ENCODE results near the gene TXNDC8.

Gene TXNDC8

DNA sequence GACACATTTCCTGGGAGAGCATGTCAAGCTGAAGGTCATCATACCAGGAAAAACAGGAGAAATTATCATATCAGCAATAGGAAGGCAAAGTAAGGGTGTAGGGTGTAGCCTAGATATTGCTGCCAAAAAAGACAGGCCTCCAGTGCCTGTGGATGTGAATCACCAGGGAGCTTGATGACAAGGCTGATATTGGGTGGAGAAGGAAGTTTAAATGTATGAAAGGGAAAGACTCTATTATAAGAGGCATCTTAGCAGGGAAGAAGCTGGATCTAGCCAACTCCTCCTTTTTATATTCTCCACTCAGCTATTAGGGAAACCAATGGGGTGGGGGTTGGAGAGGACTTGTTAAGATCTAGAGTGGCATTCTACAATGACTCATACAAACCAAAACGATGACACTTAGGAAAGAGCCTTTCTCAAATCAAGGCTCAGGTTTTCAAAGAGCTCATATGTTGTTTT lies 13.4 kb upstream of the TXNDC8 start:
- Histone ChIP-seq H3K27ac (ENCODE audit: low read depth, low read length) (no peak overlapping the region), H3K9ac (ENCODE audit: low read length in 5 of 5) (no peak overlapping the region), H3K9me3 (ENCODE audit: control insufficient read depth in 5 of 5, low read length in 5 of 5) (no peaks in the 10 kb centered on the region), H3K36me3 (ENCODE audit: control insufficient read depth in 5 of 5, insufficient read depth in 5 of 5, low read length in 5 of 5) (no peaks in the 10 kb centered on the region), H3K4me1 (ENCODE audit: control insufficient read depth in 5 of 5, insufficient read depth in 5 of 5, low read length in 5 of 5) (peaks cover 0 to 5% (median 0%) of the 10 kb centered on the region in 5 donors), H3K4me3 (ENCODE audit: low read depth in 1 of 5, low read length in 5 of 5) (no peak overlapping the region), H3K27me3 (ENCODE audit: control insufficient read depth in 5 of 5, insufficient read depth in 4 of 5, low read length in 5 of 5) (no peaks in the 10 kb centered on the region)

- H3K9ac ChIP-seq (ENCODE audit: low read length in 5 of 5): no peak overlapping the region
- H3K9me3 ChIP-seq (ENCODE audit: control insufficient read depth in 5 of 5, low read length in 5 of 5): no peaks in the 10 kb centered on the region
- no peaks in the 10 kb centered on the region for H3K36me3 ChIP-seq (ENCODE audit: control insufficient read depth in 5 of 5, insufficient read depth in 5 of 5, low read length in 5 of 5)
- H3K4me1 ChIP-seq (ENCODE audit: control insufficient read depth in 5 of 5, insufficient read depth in 5 of 5, low read length in 5 of 5): peaks cover 0 to 5% (median 0%) of the 10 kb centered on the region in 5 donors
- H3K27ac ChIP-seq (ENCODE audit: low read depth, low read length): no peak overlapping the region
- no peak overlapping the region for H3K4me3 ChIP-seq (ENCODE audit: low read depth in 1 of 5, low read length in 5 of 5)
- no peaks in the 10 kb centered on the region for H3K27me3 ChIP-seq (ENCODE audit: control insufficient read depth in 5 of 5, insufficient read depth in 4 of 5, low read length in 5 of 5)
Observed at GRCh38 chr9:110346325-110346724, 8.7 kb upstream of the TXNDC8 start.

DNA sequence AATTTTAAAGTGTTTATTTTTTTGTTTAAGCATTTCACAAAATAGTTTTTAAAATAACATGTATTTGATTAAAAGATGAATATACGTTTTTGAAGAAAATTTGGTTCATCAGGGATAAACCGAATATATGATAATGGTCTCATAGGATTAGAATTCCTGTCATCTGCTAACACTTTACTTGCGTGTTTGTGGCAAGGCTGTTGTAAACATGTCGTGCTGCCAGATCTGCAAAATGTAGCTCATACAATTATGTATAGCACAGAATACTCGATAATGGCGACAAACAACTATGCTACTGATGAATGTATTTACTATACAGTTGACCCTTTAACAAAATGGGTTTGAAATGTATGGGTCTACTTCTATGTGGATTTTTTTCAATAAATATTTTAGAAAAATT lies 7.2 kb upstream of the TXNDC8 start:
- H3K36me3 ChIP-seq (ENCODE audit: control insufficient read depth in 5 of 5, insufficient read depth in 5 of 5, low read length in 5 of 5): no peaks in the 10 kb centered on the region
- no peak overlapping the region for H3K4me3 ChIP-seq (ENCODE audit: low read depth in 1 of 5, low read length in 5 of 5)
- H3K9ac ChIP-seq (ENCODE audit: low read length in 5 of 5): no peak overlapping the region
- no peak overlapping the region for H3K27ac ChIP-seq (ENCODE audit: low read depth, low read length)
- no peaks in the 10 kb centered on the region for H3K27me3 ChIP-seq (ENCODE audit: control insufficient read depth in 5 of 5, insufficient read depth in 4 of 5, low read length in 5 of 5)
- no peaks in the 10 kb centered on the region for H3K4me1 ChIP-seq (ENCODE audit: control insufficient read depth in 5 of 5, insufficient read depth in 5 of 5, low read length in 5 of 5)
- H3K9me3 ChIP-seq (ENCODE audit: control insufficient read depth in 5 of 5, low read length in 5 of 5): no peaks in the 10 kb centered on the region

DNA sequence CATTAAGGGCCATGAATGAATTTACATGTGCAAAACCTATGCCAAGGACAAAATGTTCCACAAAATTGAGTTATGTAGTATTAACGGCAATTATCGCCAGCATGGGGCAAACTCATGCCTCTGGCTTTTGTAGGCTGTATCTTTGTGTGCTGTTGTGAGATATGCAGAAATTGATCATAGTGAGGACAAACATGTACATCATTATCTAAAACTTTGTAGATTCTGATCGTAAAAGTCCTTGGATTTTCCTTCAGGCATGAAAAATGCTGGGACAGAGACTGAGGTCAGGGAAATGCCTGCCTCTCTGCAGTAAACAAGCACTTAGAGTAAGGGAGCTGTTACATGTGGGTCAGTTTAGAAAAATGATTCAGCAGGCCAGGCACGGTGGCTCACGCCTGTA lies 5.9 kb upstream of the TXNDC8 start:
- Histone ChIP-seq H3K27me3 (ENCODE audit: control insufficient read depth in 5 of 5, insufficient read depth in 4 of 5, low read length in 5 of 5) (no peaks in the 10 kb centered on the region), H3K9me3 (ENCODE audit: control insufficient read depth in 5 of 5, low read length in 5 of 5) (no peaks in the 10 kb centered on the region), H3K4me1 (ENCODE audit: control insufficient read depth in 5 of 5, insufficient read depth in 5 of 5, low read length in 5 of 5) (no peaks in the 10 kb centered on the region), H3K27ac (ENCODE audit: low read depth, low read length) (no peak overlapping the region), H3K4me3 (ENCODE audit: low read depth in 1 of 5, low read length in 5 of 5) (no peak overlapping the region), H3K36me3 (ENCODE audit: control insufficient read depth in 5 of 5, insufficient read depth in 5 of 5, low read length in 5 of 5) (no peaks in the 10 kb centered on the region), H3K9ac (ENCODE audit: low read length in 5 of 5) (no peak overlapping the region)

DNA sequence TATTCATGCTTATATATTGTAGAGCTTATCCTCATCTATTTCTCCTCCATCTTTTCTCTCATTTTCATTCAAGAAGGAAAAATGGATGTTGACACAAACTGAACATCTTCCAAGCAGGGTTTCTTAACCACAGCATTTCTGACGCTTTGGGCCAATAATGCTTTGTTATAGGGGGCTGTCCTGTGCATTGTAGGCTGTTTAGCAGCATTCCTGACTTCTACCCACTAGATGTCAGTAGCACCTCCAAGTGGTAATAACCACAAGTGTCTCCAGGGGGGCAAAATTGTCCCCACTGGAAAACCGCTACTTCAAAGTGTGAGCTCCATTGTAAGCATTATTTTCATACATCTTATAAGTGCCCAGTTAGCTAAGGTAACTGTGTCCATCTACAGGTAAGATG lies 2.6 kb upstream of the TXNDC8 start:
- H3K36me3 ChIP-seq (ENCODE audit: control insufficient read depth in 5 of 5, insufficient read depth in 5 of 5, low read length in 5 of 5): no peaks in the 10 kb centered on the region
- no peak overlapping the region for H3K27ac ChIP-seq (ENCODE audit: low read depth, low read length)
- H3K4me3 ChIP-seq (ENCODE audit: low read depth in 1 of 5, low read length in 5 of 5): no peak overlapping the region
- no peaks in the 10 kb centered on the region for H3K27me3 ChIP-seq (ENCODE audit: control insufficient read depth in 5 of 5, insufficient read depth in 4 of 5, low read length in 5 of 5)
- no peaks in the 10 kb centered on the region for H3K9me3 ChIP-seq (ENCODE audit: control insufficient read depth in 5 of 5, low read length in 5 of 5)
- H3K4me1 ChIP-seq (ENCODE audit: control insufficient read depth in 5 of 5, insufficient read depth in 5 of 5, low read length in 5 of 5): no peaks in the 10 kb centered on the region
- H3K9ac ChIP-seq (ENCODE audit: low read length in 5 of 5): no peak overlapping the region

DNA sequence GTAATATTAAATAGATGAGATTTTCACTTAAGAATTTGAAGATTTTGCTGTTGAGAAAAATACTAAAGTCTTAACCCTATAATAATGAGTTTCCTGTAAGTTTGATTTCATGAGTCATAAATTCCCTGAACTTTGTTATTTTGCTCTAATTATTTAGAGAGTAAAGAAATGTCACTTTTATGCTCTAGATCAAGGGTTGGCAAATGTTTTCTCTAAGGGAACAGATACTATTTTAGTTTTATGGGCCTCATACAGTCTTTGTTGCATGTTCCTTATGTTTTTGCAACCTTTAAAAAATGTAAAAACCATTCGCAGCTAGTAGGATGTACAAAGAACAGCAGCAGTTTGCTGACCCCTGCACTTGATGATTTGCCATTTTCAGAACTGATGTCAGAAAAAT lies 480 bp upstream of the TXNDC8 start:
- peaks cover 0 to under 1% (median 0%) of the 10 kb centered on the region in 5 donors for H3K27me3 ChIP-seq (ENCODE audit: control insufficient read depth in 5 of 5, insufficient read depth in 4 of 5, low read length in 5 of 5)
- H3K9ac ChIP-seq (ENCODE audit: low read length in 5 of 5): no peak overlapping the region
- no peak overlapping the region for H3K27ac ChIP-seq (ENCODE audit: low read depth, low read length)
- no peaks in the 10 kb centered on the region for H3K4me1 ChIP-seq (ENCODE audit: control insufficient read depth in 5 of 5, insufficient read depth in 5 of 5, low read length in 5 of 5)
- no peak overlapping the region for H3K4me3 ChIP-seq (ENCODE audit: low read depth in 1 of 5, low read length in 5 of 5)
- H3K9me3 ChIP-seq (ENCODE audit: control insufficient read depth in 5 of 5, low read length in 5 of 5): no peaks in the 10 kb centered on the region
- H3K36me3 ChIP-seq (ENCODE audit: control insufficient read depth in 5 of 5, insufficient read depth in 5 of 5, low read length in 5 of 5): no peaks in the 10 kb centered on the region

GRCh38 chr9:110336363-110336762 lies 1.3 kb downstream of the TXNDC8 start:
- Histone ChIP-seq H3K27ac (ENCODE audit: low read depth, low read length) (no peak overlapping the region), H3K9me3 (ENCODE audit: control insufficient read depth in 5 of 5, low read length in 5 of 5) (no peaks in the 10 kb centered on the region), H3K4me1 (ENCODE audit: control insufficient read depth in 5 of 5, insufficient read depth in 5 of 5, low read length in 5 of 5) (no peaks in the 10 kb centered on the region), H3K9ac (ENCODE audit: low read length in 5 of 5) (no peak overlapping the region), H3K27me3 (ENCODE audit: control insufficient read depth in 5 of 5, insufficient read depth in 4 of 5, low read length in 5 of 5) (peaks cover 0 to 3% (median 0%) of the 10 kb centered on the region in 5 donors), H3K4me3 (ENCODE audit: low read depth in 1 of 5, low read length in 5 of 5) (no peak overlapping the region), H3K36me3 (ENCODE audit: control insufficient read depth in 5 of 5, insufficient read depth in 5 of 5, low read length in 5 of 5) (no peaks in the 10 kb centered on the region)

DNA sequence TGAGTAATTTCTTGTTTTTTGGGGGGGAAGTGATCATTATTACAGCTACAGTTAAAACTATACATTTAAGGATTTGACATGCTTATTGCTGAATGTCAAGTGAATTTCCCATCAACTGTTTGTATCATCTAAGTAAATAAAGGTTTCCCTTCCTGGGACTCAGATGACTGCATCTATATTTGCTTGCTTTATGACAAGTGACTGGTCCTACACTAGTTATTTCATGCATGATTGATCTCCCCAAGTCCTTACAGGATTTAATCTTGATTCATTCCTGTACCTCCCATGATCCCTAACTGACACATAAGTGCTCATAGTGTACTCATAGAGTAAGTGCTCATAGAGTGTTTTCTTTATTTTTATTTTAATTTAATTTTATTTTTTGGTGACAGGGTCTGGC lies 2.8 kb downstream of the TXNDC8 start:
- no peak overlapping the region for H3K4me3 ChIP-seq (ENCODE audit: low read depth in 1 of 5, low read length in 5 of 5)
- H3K36me3 ChIP-seq (ENCODE audit: control insufficient read depth in 5 of 5, insufficient read depth in 5 of 5, low read length in 5 of 5): no peaks in the 10 kb centered on the region
- H3K9ac ChIP-seq (ENCODE audit: low read length in 5 of 5): no peak overlapping the region
- H3K4me1 ChIP-seq (ENCODE audit: control insufficient read depth in 5 of 5, insufficient read depth in 5 of 5, low read length in 5 of 5): peaks cover 0 to 2% (median 0%) of the 10 kb centered on the region in 5 donors
- H3K27me3 ChIP-seq (ENCODE audit: control insufficient read depth in 5 of 5, insufficient read depth in 4 of 5, low read length in 5 of 5): peaks cover 0 to 3% (median 0%) of the 10 kb centered on the region in 5 donors
- H3K27ac ChIP-seq (ENCODE audit: low read depth, low read length): no peak overlapping the region
- peaks cover 0 to 2% (median 0%) of the 10 kb centered on the region in 5 donors for H3K9me3 ChIP-seq (ENCODE audit: control insufficient read depth in 5 of 5, low read length in 5 of 5)

DNA sequence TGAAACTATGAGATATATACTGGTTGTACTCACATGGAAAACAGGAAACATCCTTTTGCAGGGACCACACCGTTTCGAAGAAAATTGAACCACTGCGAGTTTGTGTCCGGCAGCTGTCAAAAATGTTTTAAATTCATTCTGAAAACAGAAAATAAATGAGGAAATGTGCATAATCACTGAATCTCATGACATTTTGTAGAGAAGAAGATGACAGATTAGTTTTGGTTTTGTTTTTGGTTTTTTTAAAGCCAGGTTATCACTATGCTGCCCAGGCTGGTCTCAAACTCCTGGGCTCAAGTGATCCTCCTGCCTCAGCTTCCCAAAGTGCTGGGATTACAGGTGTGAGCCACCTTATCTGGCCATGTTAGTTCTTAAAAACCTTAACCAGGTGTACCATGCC lies 3.5 kb downstream of the TXNDC8 start:
- peaks cover 0 to 5% (median 0%) of the 10 kb centered on the region in 5 donors for H3K4me1 ChIP-seq (ENCODE audit: control insufficient read depth in 5 of 5, insufficient read depth in 5 of 5, low read length in 5 of 5)
- no peak overlapping the region for H3K9ac ChIP-seq (ENCODE audit: low read length in 5 of 5)
- H3K36me3 ChIP-seq (ENCODE audit: control insufficient read depth in 5 of 5, insufficient read depth in 5 of 5, low read length in 5 of 5): no peaks in the 10 kb centered on the region
- peaks cover 0 to 2% (median 0%) of the 10 kb centered on the region in 5 donors for H3K9me3 ChIP-seq (ENCODE audit: control insufficient read depth in 5 of 5, low read length in 5 of 5)
- peaks cover 0 to 3% (median 0%) of the 10 kb centered on the region in 5 donors for H3K27me3 ChIP-seq (ENCODE audit: control insufficient read depth in 5 of 5, insufficient read depth in 4 of 5, low read length in 5 of 5)
- H3K4me3 ChIP-seq (ENCODE audit: low read depth in 1 of 5, low read length in 5 of 5): no peak overlapping the region
- no peak overlapping the region for H3K27ac ChIP-seq (ENCODE audit: low read depth, low read length)

DNA sequence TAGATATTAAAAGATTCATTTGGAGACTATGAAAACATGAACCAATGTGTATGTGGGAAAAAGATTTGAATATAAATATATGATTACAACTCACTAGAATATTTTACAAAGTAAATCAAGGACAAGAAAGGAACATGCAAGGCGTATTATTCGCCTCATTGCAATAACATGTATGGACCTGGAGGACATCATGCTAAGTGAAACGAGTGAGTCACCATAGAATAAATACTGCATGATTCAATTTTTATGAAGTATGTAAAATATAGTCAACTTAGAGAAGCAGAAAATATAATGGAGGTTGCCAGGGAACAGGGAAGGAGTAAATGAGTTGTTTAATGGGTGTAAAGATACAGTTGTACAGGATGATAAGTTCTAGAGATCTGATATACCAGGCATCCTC lies 4.9 kb downstream of the TXNDC8 start:
- H3K9ac ChIP-seq (ENCODE audit: low read length in 5 of 5): no peak overlapping the region
- peaks cover 0 to 5% (median 0%) of the 10 kb centered on the region in 5 donors for H3K4me1 ChIP-seq (ENCODE audit: control insufficient read depth in 5 of 5, insufficient read depth in 5 of 5, low read length in 5 of 5)
- no peak overlapping the region for H3K27ac ChIP-seq (ENCODE audit: low read depth, low read length)
- H3K9me3 ChIP-seq (ENCODE audit: control insufficient read depth in 5 of 5, low read length in 5 of 5): peaks cover 0 to 2% (median 0%) of the 10 kb centered on the region in 5 donors
- H3K27me3 ChIP-seq (ENCODE audit: control insufficient read depth in 5 of 5, insufficient read depth in 4 of 5, low read length in 5 of 5): peaks cover 0 to 3% (median 0%) of the 10 kb centered on the region in 5 donors
- no peak overlapping the region for H3K4me3 ChIP-seq (ENCODE audit: low read depth in 1 of 5, low read length in 5 of 5)
- H3K36me3 ChIP-seq (ENCODE audit: control insufficient read depth in 5 of 5, insufficient read depth in 5 of 5, low read length in 5 of 5): no peaks in the 10 kb centered on the region
